ENCODE results near the gene ERBB2.
"Not testable (repeated sequence)": the region's sequence is repeated elsewhere in the genome, so short reads cannot be mapped to it uniquely, and the experiment has no call there.

ERBB2 gene

DNA sequence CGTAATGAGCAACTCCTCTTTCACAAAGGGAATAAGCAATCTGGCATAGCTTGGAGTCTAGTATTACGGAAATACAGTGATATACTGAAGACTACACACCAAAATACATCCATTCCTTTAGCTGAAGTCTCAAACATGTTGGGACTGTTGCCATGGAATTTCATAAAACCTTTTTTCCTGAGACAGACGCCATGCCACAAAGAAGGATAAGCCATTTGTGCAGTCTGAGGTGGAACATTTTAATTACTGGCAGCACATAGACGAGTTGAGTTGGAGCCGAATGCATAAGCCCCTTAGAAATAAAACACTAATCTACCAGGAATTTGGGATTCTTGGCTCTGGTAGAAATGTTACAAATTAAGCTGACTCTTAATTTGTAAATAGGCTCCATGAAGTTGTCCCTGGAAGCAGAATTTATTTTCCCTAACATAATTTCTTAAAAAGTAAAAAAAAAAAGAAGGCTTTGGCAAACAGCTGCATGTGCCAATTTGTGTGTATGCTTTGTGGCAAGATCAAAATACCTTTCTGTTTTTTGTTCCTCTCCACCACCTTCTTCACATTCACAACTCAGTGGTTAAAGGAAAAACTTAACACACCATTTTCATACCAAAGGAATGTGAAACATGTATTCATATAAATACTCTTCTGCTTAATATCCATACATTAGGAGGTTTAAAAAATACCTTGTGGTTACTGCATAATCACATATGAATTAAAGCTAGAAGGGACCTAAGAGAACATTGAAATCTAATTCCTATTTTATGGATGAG, 63.4 kb downstream of the ERBB2 start:
- Mint-ChIP-seq H3K4me1 (ENCODE audit: low read depth) (peaks cover 40% of the 10 kb centered on the region), H3K9me3 (no peaks in the 10 kb centered on the region), H3K27me3 (ENCODE audit: low read depth) (no peaks in the 10 kb centered on the region), H3K36me3 (ENCODE audit: low read depth) (peaks cover 50% of the 10 kb centered on the region), H3K4me3 (no peak overlapping the region), H3K27ac (no peak overlapping the region)
- no peak for DNase-seq (ENCODE audit: low spot score)

DNA sequence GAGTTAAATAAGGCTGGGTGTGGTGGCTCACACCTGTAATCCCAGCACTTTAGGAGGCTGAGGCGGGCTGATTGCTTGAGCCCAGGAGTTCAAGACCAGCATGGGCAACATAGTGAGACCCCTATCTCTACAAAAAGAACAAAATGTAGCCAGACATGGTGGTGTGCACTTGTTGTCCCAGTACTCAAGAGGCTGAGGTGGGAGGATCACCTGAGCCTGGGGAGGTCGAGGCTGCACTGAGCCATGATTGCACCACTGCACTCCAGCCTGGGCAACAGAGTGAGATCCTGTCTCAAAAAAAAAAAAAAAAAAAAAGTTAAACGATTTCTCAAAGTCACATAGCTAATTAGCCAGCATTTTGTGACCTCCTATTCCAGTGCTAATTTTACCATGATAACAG, 64.3 kb downstream of the ERBB2 start:
- Mint-ChIP-seq H3K4me1 (ENCODE audit: low read depth) (peaks cover 37% of the 10 kb centered on the region), H3K36me3 (ENCODE audit: low read depth) (peaks cover 58% of the 10 kb centered on the region)
- H3K27ac Mint-ChIP-seq; H3K9me3 Mint-ChIP-seq; H3K27me3 Mint-ChIP-seq (ENCODE audit: low read depth); DNase-seq (ENCODE audit: low spot score); H3K4me3 Mint-ChIP-seq: not testable (repeated sequence)

DNA sequence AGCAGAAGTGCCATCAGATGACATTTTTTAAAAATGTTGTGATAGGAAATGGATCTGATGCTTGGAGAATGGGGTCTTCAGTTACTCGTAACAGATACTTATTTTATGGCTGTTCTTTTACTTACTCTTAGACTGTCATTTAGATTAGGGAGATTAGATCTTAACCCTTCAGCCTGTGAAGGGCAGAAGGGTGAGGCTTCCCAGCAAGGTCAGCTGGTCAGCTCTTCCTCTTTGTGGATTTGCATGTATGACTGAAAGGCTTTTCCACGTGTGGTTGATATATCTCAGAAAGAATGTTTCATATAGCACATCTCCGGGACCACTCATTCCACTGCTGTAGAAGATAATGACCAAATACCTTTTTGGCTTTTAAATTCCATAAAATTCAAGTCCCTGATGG, 65.3 kb downstream of the ERBB2 start:
- no peaks in the 10 kb centered on the region for H3K27me3 Mint-ChIP-seq (ENCODE audit: low read depth)
- DNase-seq (ENCODE audit: low spot score): no peak
- H3K9me3 Mint-ChIP-seq: no peaks in the 10 kb centered on the region
- no peak overlapping the region for H3K4me3 Mint-ChIP-seq
- peaks cover 59% of the 10 kb centered on the region for H3K36me3 Mint-ChIP-seq (ENCODE audit: low read depth)
- H3K4me1 Mint-ChIP-seq (ENCODE audit: low read depth): peaks cover 43% of the 10 kb centered on the region
- no peak overlapping the region for H3K27ac Mint-ChIP-seq

GRCh38 chr17:39765766-39766165, 65.9 kb downstream of the ERBB2 start:
- H3K4me1 Mint-ChIP-seq (ENCODE audit: low read depth): peaks cover 49% of the 10 kb centered on the region
- H3K9me3 Mint-ChIP-seq: no peaks in the 10 kb centered on the region
- DNase-seq (ENCODE audit: low spot score): no peak
- no peaks in the 10 kb centered on the region for H3K27me3 Mint-ChIP-seq (ENCODE audit: low read depth)
- no peak overlapping the region for H3K27ac Mint-ChIP-seq
- peaks cover 59% of the 10 kb centered on the region for H3K36me3 Mint-ChIP-seq (ENCODE audit: low read depth)
- H3K4me3 Mint-ChIP-seq: no peak overlapping the region

DNA sequence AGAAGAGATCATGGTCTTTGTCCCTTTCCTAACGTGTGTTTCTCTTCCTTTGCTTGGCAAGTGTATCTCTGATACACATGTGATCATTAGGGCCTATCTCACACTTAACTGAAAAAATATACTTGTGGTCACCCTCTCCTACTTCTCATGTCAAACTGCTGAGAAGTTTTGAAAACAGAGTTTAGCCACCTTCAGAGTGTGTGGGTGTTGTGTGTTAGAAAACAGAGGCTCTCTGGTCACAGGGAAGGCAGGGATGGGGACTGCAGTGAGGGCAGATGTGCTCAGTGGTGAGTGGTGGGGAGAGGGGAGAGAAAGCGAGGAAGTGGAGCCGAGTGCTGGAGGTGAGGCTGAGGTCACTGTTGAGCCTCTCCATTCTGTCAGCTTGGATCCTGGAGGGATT, 67.3 kb downstream of the ERBB2 start:
- H3K9me3 Mint-ChIP-seq: no peaks in the 10 kb centered on the region
- H3K4me3 Mint-ChIP-seq: peak overlapping the region; percentile 46
- no peak for DNase-seq (ENCODE audit: low spot score)
- H3K27me3 Mint-ChIP-seq (ENCODE audit: low read depth): no peaks in the 10 kb centered on the region
- peaks cover 61% of the 10 kb centered on the region for H3K4me1 Mint-ChIP-seq (ENCODE audit: low read depth)
- peak overlapping the region; percentile 83 for H3K27ac Mint-ChIP-seq
- H3K36me3 Mint-ChIP-seq (ENCODE audit: low read depth): peaks cover 59% of the 10 kb centered on the region

DNA sequence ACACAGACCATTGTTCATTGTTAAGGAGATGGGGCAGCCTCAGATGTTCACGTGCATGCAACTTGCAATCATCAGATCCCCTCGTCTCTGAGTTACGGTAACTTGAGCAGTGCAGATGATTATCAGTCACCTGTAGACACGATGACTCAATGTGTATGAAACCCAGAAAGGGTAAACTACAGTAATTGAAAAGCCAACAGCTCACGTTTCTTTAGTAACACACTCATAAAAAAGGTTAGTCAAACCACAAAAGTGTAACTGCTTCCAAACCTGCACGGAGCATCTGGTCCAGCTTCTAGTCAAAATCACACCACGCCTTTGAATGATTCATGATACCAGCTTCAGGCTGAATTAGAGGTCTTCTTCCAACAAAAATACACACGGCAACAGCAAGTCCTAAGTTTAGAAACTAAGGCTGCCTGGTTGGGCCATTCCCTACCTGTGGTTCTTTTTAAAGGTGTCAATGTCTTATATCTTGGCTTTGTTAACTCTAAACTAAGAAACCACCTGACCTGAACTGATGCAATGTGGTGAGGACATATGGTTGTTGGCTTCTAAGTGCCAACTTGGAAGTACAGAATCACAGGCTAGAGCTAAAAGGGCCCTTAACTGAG, 70.2 kb downstream of the ERBB2 start:
- DNase-seq (ENCODE audit: low spot score): peak; percentile 79
- Mint-ChIP-seq H3K4me1 (ENCODE audit: low read depth) (peaks cover 77% of the 10 kb centered on the region), H3K9me3 (no peaks in the 10 kb centered on the region), H3K4me3 (peak overlapping the region; percentile 18), H3K27me3 (ENCODE audit: low read depth) (no peaks in the 10 kb centered on the region), H3K27ac (peak overlapping the region; percentile 82), H3K36me3 (ENCODE audit: low read depth) (peaks cover 53% of the 10 kb centered on the region)

DNA sequence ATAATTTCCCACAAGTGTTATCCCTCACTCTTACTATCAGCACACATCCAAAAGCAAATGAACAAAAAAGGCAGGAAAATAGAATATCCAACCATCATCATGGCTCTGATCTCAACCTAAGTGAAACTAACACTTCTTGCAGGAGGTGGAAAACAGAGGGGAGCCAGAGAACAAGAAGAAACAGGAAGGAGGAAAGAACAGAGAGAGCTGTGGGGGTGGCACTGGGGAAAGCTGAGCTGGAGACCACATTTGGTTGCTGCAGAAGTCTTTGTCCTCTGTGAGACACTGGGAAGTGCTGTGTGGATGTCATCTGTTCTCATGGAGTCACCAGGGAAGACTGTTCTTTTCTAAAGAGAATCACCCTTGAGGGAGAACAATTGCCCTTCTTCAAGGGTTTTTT, 72.6 kb downstream of the ERBB2 start:
- H3K27me3 Mint-ChIP-seq (ENCODE audit: low read depth): no peaks in the 10 kb centered on the region
- peaks cover 40% of the 10 kb centered on the region for H3K36me3 Mint-ChIP-seq (ENCODE audit: low read depth)
- no peaks in the 10 kb centered on the region for H3K9me3 Mint-ChIP-seq
- H3K4me3 Mint-ChIP-seq: peak overlapping the region; percentile 52
- peak overlapping the region; percentile 66 for H3K27ac Mint-ChIP-seq
- H3K4me1 Mint-ChIP-seq (ENCODE audit: low read depth): peaks cover 79% of the 10 kb centered on the region
- DNase-seq (ENCODE audit: low spot score): no peak

GRCh38 chr17:39772987-39773934, 73.4 kb downstream of the ERBB2 start:
- peak overlapping the region; percentile 49 for H3K4me3 Mint-ChIP-seq
- no peaks in the 10 kb centered on the region for H3K9me3 Mint-ChIP-seq
- no peaks in the 10 kb centered on the region for H3K27me3 Mint-ChIP-seq (ENCODE audit: low read depth)
- H3K4me1 Mint-ChIP-seq (ENCODE audit: low read depth): peaks cover 79% of the 10 kb centered on the region
- no peak for DNase-seq (ENCODE audit: low spot score)
- peaks cover 35% of the 10 kb centered on the region for H3K36me3 Mint-ChIP-seq (ENCODE audit: low read depth)
- H3K27ac Mint-ChIP-seq: peak overlapping the region; percentile 56

DNA sequence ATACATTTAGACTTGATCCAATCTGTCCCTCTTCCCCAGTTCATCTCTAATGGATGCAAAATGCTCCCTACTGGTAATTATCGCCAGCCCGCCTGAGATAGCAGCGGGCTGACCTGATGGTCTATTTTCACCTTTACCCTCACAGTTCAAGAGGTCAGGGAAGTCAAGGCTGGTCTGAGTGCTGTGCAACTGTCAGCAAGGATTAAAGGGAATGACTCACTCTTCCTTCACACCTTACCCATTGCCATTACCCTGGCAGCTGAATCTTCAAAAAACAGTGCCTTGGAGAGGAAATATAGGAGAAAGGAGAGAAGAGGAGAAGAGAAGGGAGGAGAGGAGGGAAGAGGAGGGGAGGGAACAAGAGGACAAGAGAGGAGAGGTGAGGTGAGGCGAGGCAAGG, 74.2 kb downstream of the ERBB2 start:
- Mint-ChIP-seq H3K4me3 (peak overlapping the region; percentile 66), H3K9me3 (no peaks in the 10 kb centered on the region), H3K36me3 (ENCODE audit: low read depth) (peaks cover 29% of the 10 kb centered on the region), H3K27me3 (ENCODE audit: low read depth) (no peaks in the 10 kb centered on the region), H3K4me1 (ENCODE audit: low read depth) (peaks cover 75% of the 10 kb centered on the region), H3K27ac (peak overlapping the region; percentile 73)
- no peak for DNase-seq (ENCODE audit: low spot score)

DNA sequence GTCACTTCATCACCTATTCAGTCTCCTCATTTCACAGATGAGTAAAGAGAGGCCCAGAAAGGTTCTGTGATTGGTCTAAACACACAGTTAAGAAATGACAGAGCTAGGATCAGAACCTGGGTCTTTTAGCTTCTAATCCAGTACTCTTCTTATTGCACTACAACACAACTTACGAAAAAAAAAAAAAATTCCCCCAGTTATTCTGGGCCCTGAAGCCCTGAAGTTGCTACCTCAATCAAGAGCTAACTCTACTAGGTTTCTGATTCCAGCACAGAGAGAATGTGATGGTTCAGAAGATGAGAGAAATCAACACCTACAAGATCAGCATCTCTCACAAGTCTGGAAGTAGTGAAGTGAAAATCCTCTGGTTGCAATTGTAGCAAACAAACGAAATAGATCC, 75.2 kb downstream of the ERBB2 start:
- peaks cover 68% of the 10 kb centered on the region for H3K4me1 Mint-ChIP-seq (ENCODE audit: low read depth)
- H3K36me3 Mint-ChIP-seq (ENCODE audit: low read depth): peaks cover 29% of the 10 kb centered on the region
- H3K27ac Mint-ChIP-seq: peak overlapping the region; percentile 1
- no peaks in the 10 kb centered on the region for H3K27me3 Mint-ChIP-seq (ENCODE audit: low read depth)
- no peaks in the 10 kb centered on the region for H3K9me3 Mint-ChIP-seq
- DNase-seq (ENCODE audit: low spot score): no peak
- H3K4me3 Mint-ChIP-seq: peak overlapping the region; percentile 33

GRCh38 chr17:39776252-39776651, 76.4 kb downstream of the ERBB2 start:
- H3K4me3 Mint-ChIP-seq: peak overlapping the region; percentile 80
- peak overlapping the region; percentile 74 for H3K27ac Mint-ChIP-seq
- H3K9me3 Mint-ChIP-seq: no peaks in the 10 kb centered on the region
- peaks cover 32% of the 10 kb centered on the region for H3K36me3 Mint-ChIP-seq (ENCODE audit: low read depth)
- H3K27me3 Mint-ChIP-seq (ENCODE audit: low read depth): no peaks in the 10 kb centered on the region
- peaks cover 65% of the 10 kb centered on the region for H3K4me1 Mint-ChIP-seq (ENCODE audit: low read depth)
- no peak for DNase-seq (ENCODE audit: low spot score)

DNA sequence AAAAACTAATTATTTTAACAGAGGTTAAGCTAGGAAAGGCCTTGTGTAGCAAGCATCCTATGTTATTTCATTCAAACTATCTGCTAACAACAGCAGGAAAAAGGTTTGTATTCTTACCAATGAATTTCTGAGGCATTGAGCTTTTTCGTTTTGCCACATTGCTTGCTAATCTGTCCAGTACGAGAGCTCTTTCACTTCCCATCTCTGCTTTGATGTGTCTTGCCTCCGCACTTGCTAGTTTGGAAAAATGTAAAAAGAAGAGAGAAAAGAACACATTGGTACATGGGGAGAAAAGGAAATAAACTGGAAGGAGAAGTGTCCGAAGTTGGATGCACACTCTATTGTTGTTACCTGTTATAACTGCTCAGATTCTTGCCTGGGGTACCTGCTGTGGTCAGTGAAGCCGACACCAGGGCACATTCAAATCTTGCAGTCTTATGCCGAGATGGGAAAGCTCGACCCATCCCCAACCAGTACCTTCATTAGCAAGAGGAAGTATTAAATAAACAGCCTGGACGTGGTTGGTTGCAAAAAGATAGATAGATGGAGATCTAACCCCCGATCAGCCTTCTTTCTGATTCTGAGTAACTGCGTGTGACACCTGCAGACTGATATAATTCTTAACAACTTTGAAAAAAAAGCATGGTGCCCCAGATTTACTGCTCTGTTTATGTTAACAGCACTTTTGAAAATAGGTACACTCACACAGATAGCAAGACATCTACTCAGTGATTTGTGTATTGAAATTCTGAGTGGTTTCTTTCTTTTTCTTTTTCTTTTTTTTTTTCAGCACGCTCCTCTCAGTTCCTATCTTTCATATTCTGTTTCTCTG, 77.9 kb downstream of the ERBB2 start:
- peaks cover 64% of the 10 kb centered on the region for H3K4me1 Mint-ChIP-seq (ENCODE audit: low read depth)
- peak overlapping the region; percentile 83 for H3K27ac Mint-ChIP-seq
- no peaks in the 10 kb centered on the region for H3K27me3 Mint-ChIP-seq (ENCODE audit: low read depth)
- H3K4me3 Mint-ChIP-seq: peak overlapping the region; percentile 80
- DNase-seq (ENCODE audit: low spot score): no peak
- no peaks in the 10 kb centered on the region for H3K9me3 Mint-ChIP-seq
- peaks cover 31% of the 10 kb centered on the region for H3K36me3 Mint-ChIP-seq (ENCODE audit: low read depth)
